Transverse colon (tissue), 4 donors: ENCODE measurements around the gene OLFM1. TPM values are rescaled to one million over a fixed set of nuclear protein-coding genes. Genes with fewer than 3 reads are reported as not detected.
"Not testable (repeated sequence)": the region's sequence is repeated elsewhere in the genome, so short reads cannot be mapped to it uniquely, and the experiment has no call there.

Experiments
- DNase-seq: peaks from one replicate; pipeline ENCODE4 v3.0.0-alpha.2; 2019
- H3K27ac ChIP-seq, 4 donors: fragments of 200-600 bp; sonication (generic); 2 replicates each; pipeline ENCODE4 v1.5.1; 2016 to 2018; ENCODE audit warnings: inconsistent platforms in 4 of 4
- H3K27me3 ChIP-seq: fragments of 200-600 bp; sonication (generic); 2 replicates; pipeline ENCODE4 v1.5.1; 2017; ENCODE audit warnings: inconsistent platforms
- H3K36me3 ChIP-seq, 4 donors: fragments of 200-600 bp; sonication (generic); 2 replicates each; pipeline ENCODE4 v1.5.1; 2017 to 2019; ENCODE audit warnings: inconsistent platforms in 4 of 4
- H3K4me1 ChIP-seq, 4 donors: fragments of 200-600 bp; sonication (generic); 2 replicates each; pipeline ENCODE4 v1.5.1; 2017 to 2020; ENCODE audit warnings: inconsistent platforms in 4 of 4
- H3K4me3 ChIP-seq, 4 donors: fragments of 200-600 bp; sonication (generic); 1 replicate in 1 of 4; 2 replicates in 3 of 4; pipeline versions ENCODE4 v1.5.1 to v1.6.1; 2017 to 2019; ENCODE audit warnings: inconsistent platforms in 4 of 4
- H3K9me3 ChIP-seq, 2 donors: fragments of 200-600 bp; sonication (generic); 2 replicates each; pipeline ENCODE4 v1.5.1; 2017 to 2019; ENCODE audit warnings: inconsistent platforms in 2 of 2
- EP300 ChIP-seq: sonication (generic); formaldehyde crosslinking; IDR thresholded peaks from one replicate; pipeline ENCODE4 v1.6.1; 2017; ENCODE audit warnings: antibody characterized with exemption, low read depth
- POLR2A ChIP-seq: fragments of 450-650 bp; IDR thresholded peaks from one replicate; pipeline ENCODE4 v1.6.1; 2016; ENCODE audit warnings: antibody characterized with exemption, mild to moderate bottlenecking, moderate library complexity
- POLR2AphosphoS5 ChIP-seq, 3 donors: sonication (generic); formaldehyde crosslinking; IDR thresholded peaks; one replicate each; pipeline ENCODE4 v1.6.1; 2016; ENCODE audit warnings: antibody characterized with exemption in 3 of 3
- WGBS, 2 donors: methylation state at CpG; one replicate each; pipeline ENCODE4 v1.1.5; 2018; ENCODE audit warnings: low coverage in 1 of 2; 5-methylcytosine and 5-hydroxymethylcytosine counted together
- in situ Hi-C, 4 donors: fragments of 200-750 bp; cut with MboI; loops; one replicate each; pipeline versions ENCODE4 v1.15.0 to v1.15.1; 2017; ENCODE audit warnings: low sequenced_read_pairs in 3 of 4, low pct_ligation_motif_present in 1 of 4, low pct_unique_long_range_greater_than_20kb in 1 of 4
- intact Hi-C: fragments of 100-400 bp; cut with DNase I; formaldehyde crosslinking; loops from one replicate; pipeline ENCODE4 v1.15.1; 2023; ENCODE audit warnings: low total_unique reads
- total RNA-seq, 4 donors: library from RNA; depleted of rRNA; stranded (reverse); fragments of >200 nt; gene quantifications; one replicate each; pipeline ENCODE4 v1.1.0, GENCODE V29; 2016
- TF ChIP-seq, protein P1 (sequence below), 5 experiments: fragments of 200-600 bp in 3 of 5; fragments of 450-650 bp in 2 of 5; sonication (generic) in 3 of 5; IDR thresholded peaks; 1 replicate in 2 of 5; 2 replicates in 3 of 5; pipeline ENCODE4 v1.5.1; 2016 to 2017; ENCODE audit warnings: antibody characterized with exemption in 5 of 5, inconsistent platforms in 3 of 5, mild to moderate bottlenecking in 2 of 5, moderate library complexity in 1 of 5

Gene OLFM1
- total RNA-seq, 4 donors from 2014 or later, result 3.7 to 7.8 (median 4.0) TPM; not detected in 1

DNA sequence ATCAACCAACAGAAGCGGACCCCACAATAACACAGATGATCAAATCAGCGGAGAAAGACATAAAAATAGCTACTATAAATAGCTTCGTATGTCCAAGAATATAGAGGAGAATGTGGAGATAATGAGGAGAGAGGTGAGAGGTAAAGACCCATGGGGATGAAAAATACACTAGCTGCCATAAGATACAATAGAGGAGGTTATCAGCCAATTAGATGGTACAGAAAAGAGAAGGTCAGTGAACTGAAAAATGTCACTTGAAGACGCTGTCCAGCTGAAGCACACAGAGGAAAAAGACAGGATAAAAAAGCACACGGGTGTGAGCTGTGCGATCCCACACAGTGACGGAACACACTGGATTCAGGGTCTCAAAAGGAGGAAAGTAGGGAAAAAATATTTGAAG, 73.4 kb downstream of the OLFM1 start:
- no peak for DNase-seq
- intact Hi-C loops, result no loop called here
- no peak overlapping the region for H3K27ac ChIP-seq
- in situ Hi-C loops, result no loop called here
- H3K4me3 ChIP-seq, result no peak overlapping the region
- 77 to 95% methylated on average over 4 to 7 of the region's 7 CpGs for WGBS, 2 donors
- H3K36me3 ChIP-seq, result no peaks in the 10 kb centered on the region
- no peaks in the 10 kb centered on the region for H3K9me3 ChIP-seq
- TF ChIP-seq POLR2A (no peak), POLR2AphosphoS5 (IDR thresholded peaks at IDR 0.05) (no peak), EP300 (no peak)
- TF ChIP-seq, protein P1, sequence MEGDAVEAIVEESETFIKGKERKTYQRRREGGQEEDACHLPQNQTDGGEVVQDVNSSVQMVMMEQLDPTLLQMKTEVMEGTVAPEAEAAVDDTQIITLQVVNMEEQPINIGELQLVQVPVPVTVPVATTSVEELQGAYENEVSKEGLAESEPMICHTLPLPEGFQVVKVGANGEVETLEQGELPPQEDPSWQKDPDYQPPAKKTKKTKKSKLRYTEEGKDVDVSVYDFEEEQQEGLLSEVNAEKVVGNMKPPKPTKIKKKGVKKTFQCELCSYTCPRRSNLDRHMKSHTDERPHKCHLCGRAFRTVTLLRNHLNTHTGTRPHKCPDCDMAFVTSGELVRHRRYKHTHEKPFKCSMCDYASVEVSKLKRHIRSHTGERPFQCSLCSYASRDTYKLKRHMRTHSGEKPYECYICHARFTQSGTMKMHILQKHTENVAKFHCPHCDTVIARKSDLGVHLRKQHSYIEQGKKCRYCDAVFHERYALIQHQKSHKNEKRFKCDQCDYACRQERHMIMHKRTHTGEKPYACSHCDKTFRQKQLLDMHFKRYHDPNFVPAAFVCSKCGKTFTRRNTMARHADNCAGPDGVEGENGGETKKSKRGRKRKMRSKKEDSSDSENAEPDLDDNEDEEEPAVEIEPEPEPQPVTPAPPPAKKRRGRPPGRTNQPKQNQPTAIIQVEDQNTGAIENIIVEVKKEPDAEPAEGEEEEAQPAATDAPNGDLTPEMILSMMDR (IDR thresholded peaks at IDR 0.05), result no peak
- H3K27me3 ChIP-seq, result peaks cover 13% of the 10 kb centered on the region
- no peaks in the 10 kb centered on the region for H3K4me1 ChIP-seq

DNA sequence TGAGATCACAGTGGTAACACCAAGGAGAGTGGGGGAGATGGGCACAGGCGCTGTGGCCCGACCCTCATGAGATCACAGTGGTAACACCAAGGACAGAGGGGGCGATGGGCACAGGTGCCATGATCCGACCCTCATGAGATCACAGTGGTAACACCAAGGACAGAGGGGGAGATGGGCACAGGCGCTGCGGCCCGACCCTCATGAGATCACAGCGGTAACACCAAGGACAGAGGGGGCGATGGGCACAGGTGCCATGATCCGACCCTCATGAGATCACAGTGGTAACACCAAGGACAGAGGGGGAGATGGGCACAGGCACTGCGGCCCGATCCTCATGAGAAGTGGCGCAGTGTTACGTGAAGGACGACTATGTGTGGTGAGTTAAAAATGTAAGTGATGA, 75.1 kb downstream of the OLFM1 start:
- not testable (repeated sequence) for H3K4me3 ChIP-seq
- H3K27me3 ChIP-seq, result peaks cover 19% of the 10 kb centered on the region
- 86 to 95% methylated on average over 9 to 15 of the region's 15 CpGs for WGBS, 2 donors

DNA sequence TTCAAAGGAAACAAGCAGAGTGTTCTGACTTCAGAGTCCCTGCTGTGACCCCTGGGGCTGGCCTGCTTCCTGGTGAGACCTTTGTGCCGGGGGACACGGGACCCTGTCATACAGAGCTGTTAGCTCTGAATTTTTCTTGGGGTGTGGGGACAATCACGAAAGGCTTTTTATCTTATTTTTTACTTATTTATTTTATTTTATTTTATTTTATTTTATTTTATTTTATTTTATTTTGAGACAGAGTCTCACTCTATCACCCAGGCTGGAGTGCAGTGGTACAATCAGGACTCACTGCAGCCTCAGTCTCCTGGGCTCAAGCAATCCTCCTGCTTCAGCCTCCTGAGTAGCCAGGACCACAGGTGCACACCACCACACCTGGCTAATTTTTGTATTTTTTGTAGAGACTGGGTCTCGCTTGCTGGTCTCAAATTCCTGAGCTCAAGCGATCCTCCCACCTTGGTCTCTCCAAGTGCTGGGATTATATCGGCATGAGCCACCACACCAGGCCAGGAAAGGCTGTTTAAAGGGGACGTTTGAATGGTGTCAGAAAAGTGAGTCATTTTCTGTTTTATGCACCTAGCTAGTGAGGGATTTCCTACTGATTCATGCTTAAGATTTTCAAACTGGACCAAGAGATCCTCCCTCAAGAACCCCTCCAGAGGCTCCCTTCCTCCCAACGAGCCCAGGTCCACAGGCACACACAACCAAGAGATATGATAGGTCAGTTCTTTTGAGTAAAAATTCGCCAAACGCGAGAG, 75.7 kb downstream of the OLFM1 start:
- no peak for DNase-seq
- Histone ChIP-seq H3K9me3 (no peaks in the 10 kb centered on the region), H3K4me3 (no peak overlapping the region), H3K27ac (no peak overlapping the region), H3K36me3 (no peaks in the 10 kb centered on the region), H3K27me3 (peaks cover 19% of the 10 kb centered on the region), H3K4me1 (no peaks in the 10 kb centered on the region)
- intact Hi-C loops, result no loop called here
- in situ Hi-C loops, result no loop called here
- WGBS, 2 donors, result 71 to 72% methylated on average over 4 to 11 of the region's 11 CpGs
- TF ChIP-seq EP300 (no peak), POLR2A (no peak), POLR2AphosphoS5 (IDR thresholded peaks at IDR 0.05) (no peak)
- TF ChIP-seq, protein P1 (IDR thresholded peaks at IDR 0.05), result no peak

More for the DNA sequence above, 75.1 kb downstream of the OLFM1 start:
- H3K27ac ChIP-seq, H3K9me3 ChIP-seq, intact Hi-C loops, H3K36me3 ChIP-seq, in situ Hi-C loops, H3K4me1 ChIP-seq, DNase-seq: not testable (repeated sequence)

DNA sequence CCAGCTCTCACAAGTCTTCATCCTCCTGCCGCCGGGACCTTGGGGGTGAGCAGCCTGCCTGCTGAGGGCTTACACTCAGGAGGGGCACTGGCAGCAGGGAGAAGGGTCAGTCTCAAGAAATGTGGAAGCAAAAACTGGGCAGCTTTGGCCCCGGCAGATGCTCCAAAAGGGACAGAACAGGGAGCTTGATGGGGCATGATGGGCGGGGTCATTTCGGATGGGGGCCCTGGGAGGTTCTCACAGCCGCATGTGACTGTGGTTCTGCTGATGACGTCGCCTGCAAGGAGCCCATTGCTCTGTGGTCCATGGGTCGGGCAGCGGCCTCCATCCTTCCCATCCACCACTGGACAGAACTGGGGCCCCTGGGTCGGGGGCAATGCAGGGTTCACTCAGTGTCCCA, 76.6 kb downstream of the OLFM1 start:
- Histone ChIP-seq H3K4me3 (no peak overlapping the region), H3K4me1 (no peaks in the 10 kb centered on the region), H3K36me3 (no peaks in the 10 kb centered on the region), H3K9me3 (no peaks in the 10 kb centered on the region), H3K27me3 (peaks cover 19% of the 10 kb centered on the region), H3K27ac (no peak overlapping the region)
- 79% methylated on average over 11 of the region's 11 CpGs; no CpG with 5 or more reads in 1 of the 2 donors for whole genome bisulfite sequencing, 2 donors
- TF ChIP-seq POLR2AphosphoS5 (IDR thresholded peaks at IDR 0.05) (no peak), EP300 (no peak)
- TF ChIP-seq, protein P1 (IDR thresholded peaks at IDR 0.05), result no peak
- in situ Hi-C loops, result no loop called here
- intact Hi-C loops, result no loop called here
- DNase-seq, result no peak
